ENCODE measurements around the gene CORIN.
"Not testable (repeated sequence)": the region's sequence is repeated elsewhere in the genome, so short reads cannot be mapped to it uniquely, and the experiment has no call there.

The CORIN gene

GRCh38 chr4:47762376-47763266 is 75.2 kb downstream of the CORIN start:
- Mint-ChIP-seq H3K4me1 (no peaks in the 10 kb centered on the region), H3K4me3 (no peak overlapping the region), H3K36me3 (no peaks in the 10 kb centered on the region), H3K9me3 (peaks cover 2% of the 10 kb centered on the region), H3K27ac (no peak overlapping the region)
- ATAC-seq, result no peak
- no peak for DNase-seq (ENCODE audit: low spot score in 2 of 2)

DNA sequence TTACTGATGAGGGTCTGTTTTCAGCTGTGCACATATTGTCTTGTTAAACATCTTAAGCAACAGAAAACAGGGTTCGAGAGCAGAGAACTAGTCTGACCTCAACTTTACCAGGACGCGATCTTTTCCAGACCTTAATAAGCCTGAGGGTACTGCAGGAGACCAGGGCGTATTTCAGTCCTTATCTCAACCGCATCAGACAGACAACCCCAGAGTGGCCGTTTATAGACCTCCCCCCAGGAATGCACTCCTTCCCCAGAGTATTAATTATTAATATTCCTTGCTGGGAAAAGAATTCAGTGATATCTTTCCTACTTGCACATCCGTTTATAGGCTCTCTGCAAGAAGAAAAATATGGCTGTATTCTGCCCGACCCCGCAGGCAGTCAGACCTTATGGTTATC is 84.6 kb downstream of the CORIN start:
- not testable (repeated sequence) for H3K4me1 Mint-ChIP-seq; H3K4me3 Mint-ChIP-seq; DNase-seq (ENCODE audit: low spot score in 2 of 2); H3K27ac Mint-ChIP-seq; ATAC-seq; H3K36me3 Mint-ChIP-seq; H3K9me3 Mint-ChIP-seq

- Mint-ChIP-seq H3K4me3 (no peak overlapping the region), H3K27ac (no peak overlapping the region), H3K36me3 (no peaks in the 10 kb centered on the region), H3K4me1 (no peaks in the 10 kb centered on the region), H3K9me3 (peaks cover 6% of the 10 kb centered on the region)
- no peak for DNase-seq (ENCODE audit: low spot score in 2 of 2)
- ATAC-seq, result no peak
These were observed 85.7 kb downstream of the CORIN start for GRCh38 chr4:47752214-47752613.

- no peaks in the 10 kb centered on the region for H3K36me3 Mint-ChIP-seq
- H3K27ac Mint-ChIP-seq, result no peak overlapping the region
- DNase-seq (ENCODE audit: low spot score in 2 of 2), result no peak
- no peak overlapping the region for H3K4me3 Mint-ChIP-seq
- no peak for ATAC-seq
- no peaks in the 10 kb centered on the region for H3K4me1 Mint-ChIP-seq
- H3K9me3 Mint-ChIP-seq, result peaks cover 6% of the 10 kb centered on the region
These were observed 87.1 kb downstream of the CORIN start for GRCh38 chr4:47750788-47751187.

DNA sequence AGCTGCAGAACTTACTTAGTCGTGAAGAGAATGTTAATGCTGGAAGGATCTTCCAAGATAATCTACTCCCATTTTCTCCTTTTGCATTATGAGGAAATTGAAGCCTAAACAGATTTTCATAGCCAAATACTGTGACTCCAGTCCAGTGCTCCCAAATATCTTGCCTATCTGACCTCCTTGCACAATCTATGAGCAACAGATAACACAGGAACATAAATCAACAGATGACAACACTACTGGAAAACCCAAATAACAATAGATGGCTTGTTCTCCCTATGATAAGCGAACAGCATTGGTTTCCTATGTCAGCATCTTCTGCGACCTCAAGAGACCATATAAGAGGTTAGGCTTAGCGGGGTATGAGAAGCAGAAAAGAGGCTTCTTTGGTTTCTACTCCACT is 88.0 kb downstream of the CORIN start:
- no peaks in the 10 kb centered on the region for H3K36me3 Mint-ChIP-seq
- ATAC-seq, result no peak
- H3K4me3 Mint-ChIP-seq, result no peak overlapping the region
- H3K4me1 Mint-ChIP-seq, result no peaks in the 10 kb centered on the region
- no peak overlapping the region for H3K27ac Mint-ChIP-seq
- DNase-seq (ENCODE audit: low spot score in 2 of 2), result no peak
- peaks cover 6% of the 10 kb centered on the region for H3K9me3 Mint-ChIP-seq

DNA sequence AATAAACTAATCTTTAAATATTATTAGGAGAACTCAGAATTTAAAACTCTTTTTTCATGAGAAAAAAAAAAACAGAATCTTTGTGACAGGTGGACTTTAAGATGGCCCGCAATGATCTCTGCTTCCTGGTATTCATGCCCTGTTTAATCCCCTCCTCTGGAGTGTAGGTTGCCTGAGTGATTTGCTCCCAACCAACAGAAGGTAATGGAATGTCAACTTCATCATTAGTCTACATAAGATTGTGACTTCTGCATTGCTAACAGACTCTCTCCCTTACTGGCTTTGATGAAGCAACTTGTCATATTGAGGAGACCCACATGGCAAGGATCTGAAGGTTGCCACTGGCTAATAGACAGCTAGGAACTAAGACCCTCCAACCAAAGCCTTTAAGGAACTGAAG is 88.8 kb downstream of the CORIN start:
- H3K27ac Mint-ChIP-seq, result no peak overlapping the region
- ATAC-seq, result no peak
- no peak for DNase-seq (ENCODE audit: low spot score in 2 of 2)

DNA sequence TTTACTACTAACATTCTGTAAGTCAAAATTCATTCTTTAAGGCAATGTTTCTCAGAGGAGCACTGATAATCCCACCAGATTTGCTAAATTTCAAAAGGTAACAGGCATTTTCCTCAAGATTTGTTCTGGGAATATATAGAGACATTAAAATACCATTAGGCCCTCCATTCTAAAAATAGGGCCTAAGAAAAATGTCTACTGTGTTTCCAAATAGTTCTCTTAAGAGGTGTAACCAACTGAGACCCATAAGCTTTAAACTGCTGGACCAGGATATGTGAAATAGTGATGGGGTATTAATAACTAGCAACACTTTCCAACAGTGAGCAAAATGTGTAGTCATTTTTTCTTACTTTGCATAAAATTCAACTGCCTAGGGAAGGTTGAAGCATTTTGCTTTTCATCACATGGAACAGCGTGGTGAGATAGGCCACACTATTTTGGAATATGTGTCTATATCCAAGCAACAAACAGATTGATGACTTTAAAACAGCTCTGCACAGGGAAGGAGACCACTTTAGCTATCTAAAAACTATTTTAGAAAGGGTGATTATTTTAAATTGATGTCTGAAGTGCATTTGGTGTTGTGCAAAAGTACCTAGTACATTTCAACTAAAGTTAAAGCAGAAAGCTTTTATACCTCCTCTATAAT is 89.9 kb downstream of the CORIN start:
- Mint-ChIP-seq H3K9me3 (peaks cover 8% of the 10 kb centered on the region), H3K4me1 (no peaks in the 10 kb centered on the region)
- no peak for ATAC-seq

More for the DNA sequence above, 88.8 kb downstream of the CORIN start:
- H3K36me3 Mint-ChIP-seq, result no peaks in the 10 kb centered on the region
- no peak overlapping the region for H3K4me3 Mint-ChIP-seq
- no peaks in the 10 kb centered on the region for H3K4me1 Mint-ChIP-seq
- peaks cover 6% of the 10 kb centered on the region for H3K9me3 Mint-ChIP-seq

DNA sequence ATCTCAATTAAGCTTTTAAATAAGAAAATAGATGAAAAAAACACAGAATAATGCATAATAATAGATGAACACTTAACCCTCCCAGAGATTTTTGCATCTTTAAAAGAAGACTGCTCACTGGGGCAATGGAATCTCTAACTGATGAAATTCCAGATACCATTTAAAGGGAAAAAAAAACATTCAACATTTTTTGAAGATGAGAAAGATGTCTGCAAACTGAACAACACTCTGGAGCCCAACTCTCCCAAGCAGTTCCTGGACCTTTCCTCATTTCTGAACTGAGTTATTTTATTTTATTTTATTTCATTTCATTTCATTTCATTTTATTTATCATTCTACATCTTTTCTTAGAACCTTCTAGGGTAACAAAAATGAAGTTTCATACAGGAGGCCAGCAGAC is 90.7 kb downstream of the CORIN start:
- Mint-ChIP-seq H3K36me3 (no peaks in the 10 kb centered on the region), H3K4me1 (no peaks in the 10 kb centered on the region), H3K27ac (no peak overlapping the region), H3K9me3 (peaks cover 7% of the 10 kb centered on the region), H3K4me3 (no peak overlapping the region)
- ATAC-seq (no peak), DNase-seq (ENCODE audit: low spot score in 2 of 2) (no peak)

More for the DNA sequence above, 89.9 kb downstream of the CORIN start:
- Mint-ChIP-seq H3K36me3 (no peaks in the 10 kb centered on the region), H3K27ac (no peak overlapping the region), H3K4me3 (no peak overlapping the region)
- DNase-seq (ENCODE audit: low spot score in 2 of 2), result no peak

- Mint-ChIP-seq H3K4me1 (no peaks in the 10 kb centered on the region), H3K9me3 (peaks cover 3% of the 10 kb centered on the region), H3K36me3 (no peaks in the 10 kb centered on the region), H3K4me3 (no peak overlapping the region), H3K27ac (no peak overlapping the region)
- peak; percentile 74 for ATAC-seq
- DNase-seq (ENCODE audit: low spot score in 2 of 2), result no peak
These were observed 91.7 kb downstream of the CORIN start for GRCh38 chr4:47746122-47746521.

DNA sequence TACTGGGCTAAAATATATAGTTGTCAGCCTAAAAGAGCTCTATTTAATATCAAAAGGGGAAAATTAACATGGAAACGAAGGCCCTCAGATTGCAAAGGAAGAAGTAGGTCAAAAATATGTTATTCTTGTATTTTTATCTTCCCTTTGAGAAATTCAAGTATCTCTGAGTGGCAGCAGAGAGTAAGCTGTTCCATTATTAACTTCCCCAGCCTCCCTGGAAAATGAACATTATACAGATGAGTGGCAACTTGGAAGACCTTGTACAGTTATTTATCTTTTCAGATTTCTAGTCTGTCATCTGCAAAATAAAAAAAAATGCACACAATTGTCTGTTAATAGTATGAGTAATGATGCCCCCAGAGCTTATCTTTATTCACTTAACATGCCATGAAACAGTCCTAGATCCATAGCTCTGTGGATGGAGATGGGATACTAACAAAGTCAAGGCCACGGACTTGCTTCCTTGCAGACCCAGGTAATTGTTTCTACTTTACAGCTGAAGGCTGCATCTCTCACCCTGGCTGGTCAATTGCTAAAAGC is 93.0 kb downstream of the CORIN start:
- no peaks in the 10 kb centered on the region for H3K36me3 Mint-ChIP-seq
- no peak overlapping the region for H3K27ac Mint-ChIP-seq
- ATAC-seq, result no peak

DNA sequence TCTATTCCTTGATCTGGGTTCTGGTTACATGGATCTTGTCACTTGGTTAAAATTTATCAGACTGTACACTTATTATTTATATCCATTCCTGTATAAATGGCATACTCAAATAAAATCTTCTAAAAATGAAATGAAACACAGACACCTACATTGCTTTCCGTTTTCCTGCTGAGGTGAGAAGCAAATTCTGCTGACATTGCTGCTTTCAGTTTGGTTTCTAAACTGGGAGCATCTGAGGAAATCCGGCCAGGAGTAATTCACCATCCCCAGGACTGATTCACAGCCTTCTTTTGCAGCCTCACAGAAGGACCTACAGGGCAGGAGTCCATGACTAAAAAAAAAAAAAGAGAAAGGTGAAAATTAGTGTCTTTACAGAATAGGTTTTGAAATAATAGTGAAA is 93.6 kb downstream of the CORIN start:
- peaks cover 3% of the 10 kb centered on the region for H3K9me3 Mint-ChIP-seq
- H3K4me1 Mint-ChIP-seq, result no peaks in the 10 kb centered on the region
- H3K4me3 Mint-ChIP-seq, result no peak overlapping the region
- no peaks in the 10 kb centered on the region for H3K36me3 Mint-ChIP-seq
- no peak overlapping the region for H3K27ac Mint-ChIP-seq
- DNase-seq (ENCODE audit: low spot score in 2 of 2), result no peak
- no peak for ATAC-seq

More for the DNA sequence above, 93.0 kb downstream of the CORIN start:
- Mint-ChIP-seq H3K4me3 (no peak overlapping the region), H3K9me3 (peaks cover 3% of the 10 kb centered on the region), H3K4me1 (no peaks in the 10 kb centered on the region)
- no peak for DNase-seq (ENCODE audit: low spot score in 2 of 2)

- Mint-ChIP-seq H3K4me3 (no peak overlapping the region), H3K9me3 (peaks cover 3% of the 10 kb centered on the region), H3K36me3 (no peaks in the 10 kb centered on the region), H3K27ac (no peak overlapping the region), H3K4me1 (no peaks in the 10 kb centered on the region)
- no peak for DNase-seq (ENCODE audit: low spot score in 2 of 2)
- ATAC-seq, result no peak
These were observed 96.7 kb downstream of the CORIN start for GRCh38 chr4:47741200-47741599.

DNA sequence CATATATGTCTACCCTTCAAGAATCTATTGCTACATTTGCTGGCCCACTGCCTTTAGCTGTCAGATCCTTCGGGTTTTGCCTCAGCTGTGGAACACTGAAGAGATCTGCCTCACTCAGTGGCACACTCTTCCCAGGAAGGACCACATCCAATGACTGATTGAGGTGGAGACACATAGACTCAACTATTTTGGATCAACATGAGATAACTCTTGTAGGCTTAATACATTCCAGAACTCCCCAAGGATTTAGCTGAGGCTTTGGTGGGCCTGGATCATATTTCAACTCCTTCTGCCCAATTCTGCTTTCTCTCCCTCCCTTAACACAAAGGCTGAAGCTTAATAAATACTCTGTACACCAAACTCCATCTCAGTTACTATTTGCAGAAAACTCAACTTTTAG is 100.5 kb downstream of the CORIN start:
- Mint-ChIP-seq H3K4me1 (no peaks in the 10 kb centered on the region), H3K9me3 (no peaks in the 10 kb centered on the region), H3K4me3 (no peak overlapping the region), H3K27ac (no peak overlapping the region), H3K36me3 (no peaks in the 10 kb centered on the region)
- DNase-seq (ENCODE audit: low spot score in 2 of 2) (no peak), ATAC-seq (no peak)

DNA sequence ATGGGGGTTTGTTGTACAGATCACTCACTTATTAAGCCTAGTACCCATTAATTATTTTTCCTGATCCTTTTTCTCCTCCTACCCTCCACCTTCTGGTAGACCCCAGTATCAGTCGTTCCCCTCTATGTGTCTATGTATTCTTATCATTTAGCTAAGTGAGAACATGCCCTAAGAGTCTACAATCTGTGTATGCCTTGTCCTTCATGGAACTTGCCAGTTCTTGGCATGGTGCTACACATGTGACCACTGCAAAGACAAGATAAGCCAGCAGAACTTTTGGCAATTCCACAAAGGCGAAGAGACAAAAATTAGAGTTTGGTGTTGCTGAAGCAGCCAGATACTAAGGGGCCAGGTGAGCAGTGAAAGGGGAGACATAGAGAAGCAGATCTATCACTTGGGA is 101.3 kb downstream of the CORIN start:
- no peaks in the 10 kb centered on the region for H3K4me1 Mint-ChIP-seq
- ATAC-seq, result no peak
- no peak overlapping the region for H3K27ac Mint-ChIP-seq
- DNase-seq (ENCODE audit: low spot score in 2 of 2), result no peak
- H3K36me3 Mint-ChIP-seq, result no peaks in the 10 kb centered on the region
- no peaks in the 10 kb centered on the region for H3K9me3 Mint-ChIP-seq
- no peak overlapping the region for H3K4me3 Mint-ChIP-seq

DNA sequence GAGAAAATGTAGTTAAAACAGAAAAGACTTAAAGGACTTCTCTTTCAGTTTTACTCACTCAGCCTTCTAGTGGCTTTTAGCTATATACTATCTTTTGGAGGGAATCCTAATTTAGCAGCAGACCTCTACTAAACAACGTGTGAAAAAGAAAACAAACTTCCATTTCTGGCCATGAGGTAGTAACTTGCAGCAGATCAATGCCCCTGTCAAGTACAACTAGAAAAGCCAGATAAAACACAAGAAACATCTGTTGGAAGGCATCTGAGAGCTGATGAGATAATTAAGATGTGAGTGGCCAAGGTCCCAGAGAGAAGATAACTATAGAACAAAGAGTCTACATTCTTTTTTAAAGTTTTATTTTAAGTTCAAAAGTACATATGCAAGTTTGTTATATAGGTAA is 101.7 kb downstream of the CORIN start:
- Mint-ChIP-seq H3K9me3 (no peaks in the 10 kb centered on the region), H3K4me1 (no peaks in the 10 kb centered on the region), H3K4me3 (no peak overlapping the region), H3K27ac (no peak overlapping the region), H3K36me3 (no peaks in the 10 kb centered on the region)
- DNase-seq (ENCODE audit: low spot score in 2 of 2) (no peak), ATAC-seq (no peak)

Data from stimulated activated effector memory CD8-positive, alpha-beta T cell treated with anti-CD3 and anti-CD28 coated beads, Interleukin-12 subunit alpha, Interleukin-12 subunit beta, amount 100 ng/mL, for 72 hours (primary cell).